Ovary (tissue), 9 donors: Measurements from ENCODE around the gene MAP1LC3B2. TPM values are rescaled to one million over a fixed set of nuclear protein-coding genes. Genes with fewer than 3 reads are reported as not detected.
"Not testable (repeated sequence)": the region's sequence is repeated elsewhere in the genome, so short reads cannot be mapped to it uniquely, and the experiment has no call there.

Experiments used
- DNase-seq, 5 donors: peaks; one replicate each; pipeline ENCODE4 v3.0.0-alpha.2; 2019 to 2020
- H3K27ac ChIP-seq, 2 donors: fragments of 200-600 bp; one replicate each; pipeline versions ENCODE4 v1.5.1 to v1.8.0; 2019 to 2022
- H3K27me3 ChIP-seq: fragments of 200-600 bp; one replicate; pipeline ENCODE4 v1.8.0; 2022
- H3K36me3 ChIP-seq: fragments of 200-600 bp; sonication (generic); one replicate; pipeline ENCODE4 v1.5.1; 2019
- H3K4me1 ChIP-seq: one replicate; pipeline ENCODE4 v1.8.1; 2013; ENCODE audit warnings: mild to moderate bottlenecking, moderate library complexity; ENCODE audit not compliant: insufficient read depth
- H3K4me3 ChIP-seq: fragments of 200-600 bp; sonication (generic); one replicate; pipeline ENCODE4 v1.5.1; 2017
- H3K9me3 ChIP-seq, 2 donors: fragments of 200-600 bp in 1 of 2; sonication (generic) in 1 of 2; one replicate each; pipeline versions ENCODE4 v1.5.1 to v1.8.1; 2013 to 2019; ENCODE audit warnings: mild to moderate bottlenecking in 1 of 2, moderate library complexity in 1 of 2
- EP300 ChIP-seq: sonication (generic); formaldehyde crosslinking; IDR thresholded peaks from one replicate; pipeline ENCODE4 v1.6.1; 2017; ENCODE audit warnings: antibody characterized with exemption
- POLR2A ChIP-seq: fragments of 450-650 bp; IDR thresholded peaks from one replicate; pipeline ENCODE4 v1.6.1; 2017; ENCODE audit warnings: antibody characterized with exemption, mild to moderate bottlenecking, moderate library complexity
- WGBS, 3 donors: extraction: QIAGEN DNeasy Blood & Tissue Kit in 1 of 3; methylation state at CpG; one replicate each; pipeline versions ENCODE4 v1.1.5 to v1.1.7; 2013 to 2017; 5-methylcytosine and 5-hydroxymethylcytosine counted together
- intact Hi-C, 4 donors: fragments of 100-400 bp; cut with DNase I; formaldehyde crosslinking; loops; one replicate each; pipeline versions ENCODE4 v1.11.0 to v1.15.1; 2022 to 2023
- polyA plus RNA-seq, 2 donors: library from polyadenylated mRNA; stranded (reverse); fragments of 200-250 nt in 1 of 2; fragments of 350-450 nt in 1 of 2; fragmentation: Illumina TruSeq in 1 of 2; extraction: RNeasy Lipid Tissue Mini Kit (QIAGEN cat#74804) in 1 of 2; gene quantifications; one replicate each; pipeline ENCODE4 v1.2.3, GENCODE V29; 2013 to 2014
- total RNA-seq, 7 donors: library from RNA; depleted of rRNA in 2 of 7; stranded (reverse); fragments of >200 nt in 2 of 7; fragmentation: NEBNext Ultra II Directional in 3 of 7; extraction: Animal tissue kit (Norgen Biotek cat#: 25700) in 3 of 7; gene quantifications; one replicate each; pipeline versions ENCODE4 v1.1.0 to v1.2.4, GENCODE V29; 2016 to 2023
- TF ChIP-seq, protein P1 (sequence below), 3 donors: fragments of 450-650 bp in 2 of 3; fragments of 200-600 bp in 1 of 3; IDR thresholded peaks; one replicate each; pipeline versions ENCODE4 v1.5.1 to v1.8.0; 2016 to 2022; ENCODE audit warnings: antibody characterized with exemption in 3 of 3, mild to moderate bottlenecking in 1 of 3
- donor health status: DM: no; HTN: no; CAD: no; lungs with moderate emphysema.
- donor health status: DM: no; HTN: no; CAD: no.
- donor health status: Bipolar disorder and iron deficiency.
- donor health status: DM: yes; HTN: yes; CAD: no.
- donor health status: DM: no; HTN: no; CAD: no.
- donor health status: DM: yes; HTN: yes; CAD: no.

Gene MAP1LC3B2
- total and polyA plus RNA-seq, 9 donors: 0.80 to 9.9 (median 3.1) TPM

DNA sequence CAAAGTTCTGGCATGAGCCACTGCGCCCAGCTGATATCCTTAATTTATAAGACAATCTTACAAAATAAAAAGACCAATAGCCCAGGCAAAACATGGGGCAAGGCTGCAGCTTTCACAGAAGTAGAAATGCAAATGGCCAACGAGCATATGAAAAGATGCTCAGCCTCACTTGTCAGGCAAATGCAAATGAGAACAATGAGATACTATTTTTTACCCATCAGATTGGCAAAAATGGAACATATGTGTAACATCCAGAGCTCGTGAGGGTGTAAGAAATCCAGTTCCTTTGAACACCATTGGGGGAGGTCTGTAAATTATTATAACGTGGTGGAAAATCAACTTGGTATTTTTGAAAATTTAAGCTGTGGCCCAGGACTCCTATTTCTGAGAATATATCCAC, 14.6 kb downstream of the MAP1LC3B2 start:
- TF ChIP-seq EP300 (no peak), POLR2A (no peak)
- TF ChIP-seq, protein P1, sequence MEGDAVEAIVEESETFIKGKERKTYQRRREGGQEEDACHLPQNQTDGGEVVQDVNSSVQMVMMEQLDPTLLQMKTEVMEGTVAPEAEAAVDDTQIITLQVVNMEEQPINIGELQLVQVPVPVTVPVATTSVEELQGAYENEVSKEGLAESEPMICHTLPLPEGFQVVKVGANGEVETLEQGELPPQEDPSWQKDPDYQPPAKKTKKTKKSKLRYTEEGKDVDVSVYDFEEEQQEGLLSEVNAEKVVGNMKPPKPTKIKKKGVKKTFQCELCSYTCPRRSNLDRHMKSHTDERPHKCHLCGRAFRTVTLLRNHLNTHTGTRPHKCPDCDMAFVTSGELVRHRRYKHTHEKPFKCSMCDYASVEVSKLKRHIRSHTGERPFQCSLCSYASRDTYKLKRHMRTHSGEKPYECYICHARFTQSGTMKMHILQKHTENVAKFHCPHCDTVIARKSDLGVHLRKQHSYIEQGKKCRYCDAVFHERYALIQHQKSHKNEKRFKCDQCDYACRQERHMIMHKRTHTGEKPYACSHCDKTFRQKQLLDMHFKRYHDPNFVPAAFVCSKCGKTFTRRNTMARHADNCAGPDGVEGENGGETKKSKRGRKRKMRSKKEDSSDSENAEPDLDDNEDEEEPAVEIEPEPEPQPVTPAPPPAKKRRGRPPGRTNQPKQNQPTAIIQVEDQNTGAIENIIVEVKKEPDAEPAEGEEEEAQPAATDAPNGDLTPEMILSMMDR (IDR thresholded peaks at IDR 0.05): no peak
- 86 to 88% (median 87%) methylated on average over 4 of the region's 4 CpGs for WGBS, 3 donors

DNA sequence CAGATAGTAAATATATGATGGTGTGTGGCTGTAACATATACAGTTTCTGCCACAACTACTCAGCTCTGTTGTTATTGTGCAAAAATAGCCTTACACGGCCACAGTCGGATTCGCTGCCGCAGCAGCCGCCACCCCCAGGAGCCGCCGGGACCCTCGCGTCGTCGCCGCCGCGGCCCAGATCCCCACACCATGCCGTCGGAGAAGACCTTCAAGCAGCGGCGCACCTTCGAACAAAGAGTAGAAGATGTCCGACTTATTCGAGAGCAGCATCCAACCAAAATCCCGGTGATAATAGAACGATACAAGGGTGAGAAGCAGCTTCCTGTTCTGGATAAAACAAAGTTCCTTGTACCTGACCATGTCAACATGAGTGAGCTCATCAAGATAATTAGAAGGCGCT, 16.6 kb downstream of the MAP1LC3B2 start:
- H3K36me3 ChIP-seq, H3K4me1 ChIP-seq, H3K9me3 ChIP-seq, H3K27me3 ChIP-seq, DNase-seq, H3K27ac ChIP-seq, H3K4me3 ChIP-seq, intact Hi-C loops: not testable (repeated sequence)
- 93 to 94% (median 93%) methylated on average over 24 of the region's 24 CpGs for WGBS, 3 donors

More for the DNA sequence above, 14.6 kb downstream of the MAP1LC3B2 start:
- H3K36me3 ChIP-seq: no peaks in the 10 kb centered on the region
- H3K27me3 ChIP-seq: no peaks in the 10 kb centered on the region
- DNase-seq: no peak
- no peaks in the 10 kb centered on the region for H3K9me3 ChIP-seq
- H3K4me3 ChIP-seq: no peak overlapping the region
- intact Hi-C loops: no loop called here
- H3K4me1 ChIP-seq: no peaks in the 10 kb centered on the region
- no peak overlapping the region for H3K27ac ChIP-seq

DNA sequence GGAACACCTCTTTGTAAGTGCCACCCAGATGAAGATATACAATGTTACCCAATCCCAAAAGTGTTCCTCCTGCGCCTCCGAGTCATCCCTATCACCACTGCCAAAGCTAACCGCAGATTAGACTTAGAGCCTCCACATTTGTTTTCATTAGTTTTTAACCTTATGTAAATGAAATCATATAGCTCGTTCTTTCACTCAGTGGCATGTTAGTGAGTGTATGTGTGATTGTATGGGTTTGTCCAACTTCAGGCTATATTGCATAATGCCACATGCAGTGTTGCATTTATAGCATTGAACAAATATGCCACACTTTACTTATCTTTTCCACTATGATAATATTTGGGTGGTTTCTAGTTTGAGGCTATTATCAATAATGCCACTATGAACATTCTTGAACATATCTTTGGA, 18.0 kb downstream of the MAP1LC3B2 start:
- Histone ChIP-seq H3K27me3 (no peaks in the 10 kb centered on the region), H3K9me3 (no peaks in the 10 kb centered on the region), H3K4me1 (peaks cover 2% of the 10 kb centered on the region), H3K27ac (no peak overlapping the region), H3K4me3 (no peak overlapping the region), H3K36me3 (no peaks in the 10 kb centered on the region)
- no peak for DNase-seq
- WGBS, 3 donors: 94 to 95% (median 94%) methylated on average over 4 of the region's 4 CpGs
- TF ChIP-seq, protein P1 (IDR thresholded peaks at IDR 0.05): no peak
- intact Hi-C loops: no loop called here

DNA sequence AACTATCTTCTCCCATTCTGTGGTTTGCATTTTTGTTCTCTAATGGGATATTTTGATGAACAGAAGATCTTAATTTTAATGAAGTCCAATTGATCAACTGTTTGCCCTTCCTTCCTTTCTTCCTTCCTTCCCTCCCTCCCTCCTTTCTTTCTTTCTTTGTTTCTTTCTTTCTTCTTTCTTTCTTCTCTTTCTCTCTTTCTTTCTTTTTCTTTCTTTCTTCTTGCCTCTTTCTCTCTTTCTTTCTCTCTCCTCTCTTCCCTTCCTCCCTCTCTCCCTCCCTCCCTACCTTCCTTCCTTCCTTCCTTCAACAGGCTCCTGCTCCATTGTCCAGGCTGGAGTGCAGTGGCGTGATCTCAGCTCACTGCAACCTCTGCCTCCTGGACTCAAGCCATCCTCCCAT, 18.9 kb downstream of the MAP1LC3B2 start:
- Histone ChIP-seq H3K27me3 (no peaks in the 10 kb centered on the region), H3K4me1 (peaks cover 6% of the 10 kb centered on the region), H3K4me3 (no peak overlapping the region), H3K36me3 (no peaks in the 10 kb centered on the region), H3K9me3 (no peaks in the 10 kb centered on the region), H3K27ac (no peak overlapping the region)
- TF ChIP-seq POLR2A (no peak), EP300 (no peak)
- TF ChIP-seq, protein P1 (IDR thresholded peaks at IDR 0.05): no peak
- 94 to 100% (median 100%) methylated on average over 1 of the region's 1 CpG for WGBS, 3 donors
- intact Hi-C loops: no loop called here
- DNase-seq: no peak

DNA sequence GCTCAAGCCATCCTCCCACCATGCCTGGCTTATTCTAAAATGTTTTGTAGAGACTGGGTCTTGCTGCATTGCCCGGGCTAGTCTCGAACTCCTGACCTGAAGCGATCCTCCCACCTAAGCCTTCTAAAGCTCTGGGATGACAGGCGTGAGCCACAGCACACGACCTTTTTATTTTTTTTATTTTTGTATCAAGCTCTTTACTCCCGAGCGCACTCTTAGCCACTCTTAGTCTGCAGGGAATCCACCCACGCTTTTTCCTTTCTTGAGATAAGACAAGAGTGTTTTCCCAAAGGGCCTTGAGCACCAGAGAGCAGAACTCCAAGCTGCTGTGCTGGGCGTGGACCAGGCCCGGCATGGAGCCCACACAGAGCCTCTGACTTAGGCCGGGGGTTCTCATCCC, 23.4 kb downstream of the MAP1LC3B2 start:
- Histone ChIP-seq H3K27me3 (no peaks in the 10 kb centered on the region), H3K4me1 (peaks cover 6% of the 10 kb centered on the region), H3K9me3 (no peaks in the 10 kb centered on the region), H3K4me3 (no peak overlapping the region), H3K36me3 (no peaks in the 10 kb centered on the region), H3K27ac (peak overlapping the region in 1 of 2 donors; percentile 29)
- WGBS, 3 donors: 3 to 8% (median 6%) methylated on average over 11 of the region's 11 CpGs
- intact Hi-C loops: loop anchor here in 1 of 4 donors (5.0 to 10.0 kb wide), 2 partner anchors 45 to 128 kb away; no protein-coding TSS in a partner anchor
- TF ChIP-seq, protein P1 (IDR thresholded peaks at IDR 0.05): no peak
- TF ChIP-seq POLR2A (no peak), EP300 (no peak)
- DNase-seq: peak; percentile 68 to 81 (median 70)
